ENCODE data around the gene TMEM239.
"Not testable (repeated sequence)": the region's sequence is repeated elsewhere in the genome, so short reads cannot be mapped to it uniquely, and the experiment has no call there.

TMEM239 gene

GRCh38 chr20:2820896-2821869 is 5.0 kb downstream of the TMEM239 start:
- no peak for DNase-seq

GRCh38 chr20:2822073-2822472 is 5.9 kb downstream of the TMEM239 start:
- peak; percentile 75 for DNase-seq

GRCh38 chr20:2825761-2826160 is 9.6 kb downstream of the TMEM239 start:
- DNase-seq, result no peak

- DNase-seq, result no peak
These were observed 10.5 kb downstream of the TMEM239 start for GRCh38 chr20:2826655-2827054.

- DNase-seq, result no peak
These were observed 13.2 kb downstream of the TMEM239 start for GRCh38 chr20:2829376-2829775.

- DNase-seq, result not testable (repeated sequence)
These were observed 15.0 kb downstream of the TMEM239 start for GRCh38 chr20:2831206-2831605.

- no peak for DNase-seq
These were observed 17.6 kb downstream of the TMEM239 start for GRCh38 chr20:2833761-2834160.

GRCh38 chr20:2834401-2835110 is 18.4 kb downstream of the TMEM239 start:
- DNase-seq, result no peak

- no peak for DNase-seq
These were observed 19.2 kb downstream of the TMEM239 start for GRCh38 chr20:2835331-2835796.

- no peak for DNase-seq
These were observed 19.9 kb downstream of the TMEM239 start for GRCh38 chr20:2836035-2836434.

GRCh38 chr20:2837221-2837960 is 21.2 kb downstream of the TMEM239 start:
- DNase-seq, result no peak

- DNase-seq, result no peak
These were observed 22.1 kb downstream of the TMEM239 start for GRCh38 chr20:2838170-2838797.

- no peak for DNase-seq
These were observed 22.9 kb downstream of the TMEM239 start for GRCh38 chr20:2838847-2839671.

GRCh38 chr20:2839732-2840137 is 23.6 kb downstream of the TMEM239 start:
- DNase-seq, result no peak

GRCh38 chr20:2840138-2840966 is 24.2 kb downstream of the TMEM239 start, which contains the start of the genes PCED1A and VPS16:
PCED1A (minus strand) TSS chr20:2840655; CDS start chr20:2839912, 743 bp downstream.
VPS16 (plus strand) TSS chr20:2840745; CDS start chr20:2840775, 30 bp downstream.
- DNase-seq, result peak; percentile 84

- DNase-seq, result peak; percentile 63
These were observed 24.9 kb downstream of the TMEM239 start for GRCh38 chr20:2840967-2841531.

- DNase-seq, result no peak
These were observed 29.4 kb downstream of the TMEM239 start for GRCh38 chr20:2845607-2846006.

GRCh38 chr20:2846698-2847097 is 30.5 kb downstream of the TMEM239 start:
- DNase-seq, result no peak

GRCh38 chr20:2847802-2848201 is 31.6 kb downstream of the TMEM239 start:
- no peak for DNase-seq

GRCh38 chr20:2849529-2849928 is 33.4 kb downstream of the TMEM239 start:
- DNase-seq, result no peak
